Rectal smooth muscle tissue (tissue), 1 donor: Measurements from ENCODE around the gene NTRK2.
"Not testable (repeated sequence)": the region's sequence is repeated elsewhere in the genome, so short reads cannot be mapped to it uniquely, and the experiment has no call there.

Experiments used
- H3K27ac ChIP-seq: one replicate; pipeline ENCODE4 v1.7.0; 2013; ENCODE audit warnings: low read depth, low read length, inconsistent platforms
- H3K27me3 ChIP-seq: one replicate; pipeline ENCODE4 v1.7.0; 2013; ENCODE audit warnings: low read length; ENCODE audit not compliant: control insufficient read depth, insufficient read depth
- H3K36me3 ChIP-seq: one replicate; pipeline ENCODE4 v1.7.0; 2013; ENCODE audit warnings: low read length; ENCODE audit not compliant: control insufficient read depth, insufficient read depth
- H3K4me1 ChIP-seq: one replicate; pipeline ENCODE4 v1.7.0; 2013; ENCODE audit warnings: low read length; ENCODE audit not compliant: control insufficient read depth, insufficient read depth
- H3K4me3 ChIP-seq: one replicate; pipeline ENCODE4 v1.7.0; 2013; ENCODE audit warnings: low read length
- H3K9ac ChIP-seq: one replicate; pipeline ENCODE4 v1.7.0; 2013; ENCODE audit warnings: low read length

The NTRK2 gene

GRCh38 chr9:84875193-84875592, 205.7 kb downstream of the NTRK2 start:
- H3K9ac ChIP-seq = no peak overlapping the region
- H3K27ac ChIP-seq = no peak overlapping the region
- H3K36me3 ChIP-seq = no peaks in the 10 kb centered on the region
- H3K27me3 ChIP-seq = no peaks in the 10 kb centered on the region
- no peaks in the 10 kb centered on the region for H3K4me1 ChIP-seq
- H3K4me3 ChIP-seq = no peak overlapping the region

DNA sequence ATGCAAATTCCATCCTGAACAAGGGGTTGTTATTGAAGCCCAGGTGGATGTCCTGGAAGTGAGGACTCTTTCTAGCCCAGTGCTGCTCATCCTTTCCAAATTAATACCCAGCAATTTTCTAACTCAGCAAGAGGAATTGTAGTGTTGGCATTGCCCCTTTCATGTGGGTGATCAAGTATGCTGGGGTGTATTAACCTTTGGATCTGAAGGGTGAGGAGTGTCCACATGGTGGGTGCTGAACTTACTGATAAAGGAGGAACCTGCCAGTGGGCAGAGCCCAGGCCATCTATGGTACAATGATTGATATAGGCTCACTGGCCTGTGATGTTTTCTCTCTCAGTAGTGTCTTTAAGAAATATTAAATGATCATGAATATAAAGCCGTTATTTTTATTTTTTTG, 210.1 kb downstream of the NTRK2 start:
- no peak overlapping the region for H3K9ac ChIP-seq
- no peak overlapping the region for H3K27ac ChIP-seq
- no peak overlapping the region for H3K4me3 ChIP-seq
- no peaks in the 10 kb centered on the region for H3K27me3 ChIP-seq
- no peaks in the 10 kb centered on the region for H3K36me3 ChIP-seq
- no peaks in the 10 kb centered on the region for H3K4me1 ChIP-seq

DNA sequence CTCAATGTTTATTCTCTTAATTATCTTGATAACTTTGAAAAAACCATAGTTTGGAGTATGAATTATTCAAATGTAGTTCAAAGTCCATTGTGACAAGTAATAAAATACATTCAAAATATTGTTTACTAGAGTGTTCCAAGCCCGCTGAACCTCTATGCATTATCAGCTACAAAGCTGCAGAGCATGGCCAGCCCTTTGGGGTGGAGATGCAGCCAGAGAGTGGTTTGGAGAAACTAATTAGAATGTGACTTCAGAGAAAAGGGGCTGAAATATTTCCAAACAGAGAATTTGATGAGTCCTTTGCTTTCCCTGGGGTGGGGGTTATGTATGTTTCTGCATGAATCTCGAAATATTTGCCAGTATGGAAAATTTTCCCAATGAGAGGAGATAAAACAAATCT, 211.3 kb downstream of the NTRK2 start:
- no peaks in the 10 kb centered on the region for H3K36me3 ChIP-seq
- no peak overlapping the region for H3K4me3 ChIP-seq
- H3K9ac ChIP-seq = no peak overlapping the region
- no peaks in the 10 kb centered on the region for H3K27me3 ChIP-seq
- no peaks in the 10 kb centered on the region for H3K4me1 ChIP-seq
- no peak overlapping the region for H3K27ac ChIP-seq

GRCh38 chr9:84886866-84887265, 217.3 kb downstream of the NTRK2 start:
- H3K9ac ChIP-seq = no peak overlapping the region
- H3K4me1 ChIP-seq = no peaks in the 10 kb centered on the region

GRCh38 chr9:84891924-84892323, 222.4 kb downstream of the NTRK2 start:
- no peaks in the 10 kb centered on the region for H3K27me3 ChIP-seq
- H3K4me3 ChIP-seq = no peak overlapping the region
- H3K4me1 ChIP-seq = no peaks in the 10 kb centered on the region
- no peaks in the 10 kb centered on the region for H3K36me3 ChIP-seq
- H3K27ac ChIP-seq = no peak overlapping the region
- no peak overlapping the region for H3K9ac ChIP-seq

More at GRCh38 chr9:84886866-84887265, 217.3 kb downstream of the NTRK2 start:
- Histone ChIP-seq H3K36me3 (no peaks in the 10 kb centered on the region), H3K27me3 (no peaks in the 10 kb centered on the region), H3K4me3 (no peak overlapping the region), H3K27ac (no peak overlapping the region)

- Histone ChIP-seq H3K36me3 (no peaks in the 10 kb centered on the region), H3K4me3 (no peak overlapping the region), H3K9ac (no peak overlapping the region), H3K27me3 (no peaks in the 10 kb centered on the region), H3K27ac (no peak overlapping the region), H3K4me1 (no peaks in the 10 kb centered on the region)
Measured at GRCh38 chr9:84893419-84894128, 224.0 kb downstream of the NTRK2 start.

- H3K4me3 ChIP-seq = no peak overlapping the region
- H3K27ac ChIP-seq = no peak overlapping the region
- no peak overlapping the region for H3K9ac ChIP-seq
- no peaks in the 10 kb centered on the region for H3K36me3 ChIP-seq
- H3K4me1 ChIP-seq = no peaks in the 10 kb centered on the region
- no peaks in the 10 kb centered on the region for H3K27me3 ChIP-seq
Measured at GRCh38 chr9:84894859-84895258, 225.3 kb downstream of the NTRK2 start.

DNA sequence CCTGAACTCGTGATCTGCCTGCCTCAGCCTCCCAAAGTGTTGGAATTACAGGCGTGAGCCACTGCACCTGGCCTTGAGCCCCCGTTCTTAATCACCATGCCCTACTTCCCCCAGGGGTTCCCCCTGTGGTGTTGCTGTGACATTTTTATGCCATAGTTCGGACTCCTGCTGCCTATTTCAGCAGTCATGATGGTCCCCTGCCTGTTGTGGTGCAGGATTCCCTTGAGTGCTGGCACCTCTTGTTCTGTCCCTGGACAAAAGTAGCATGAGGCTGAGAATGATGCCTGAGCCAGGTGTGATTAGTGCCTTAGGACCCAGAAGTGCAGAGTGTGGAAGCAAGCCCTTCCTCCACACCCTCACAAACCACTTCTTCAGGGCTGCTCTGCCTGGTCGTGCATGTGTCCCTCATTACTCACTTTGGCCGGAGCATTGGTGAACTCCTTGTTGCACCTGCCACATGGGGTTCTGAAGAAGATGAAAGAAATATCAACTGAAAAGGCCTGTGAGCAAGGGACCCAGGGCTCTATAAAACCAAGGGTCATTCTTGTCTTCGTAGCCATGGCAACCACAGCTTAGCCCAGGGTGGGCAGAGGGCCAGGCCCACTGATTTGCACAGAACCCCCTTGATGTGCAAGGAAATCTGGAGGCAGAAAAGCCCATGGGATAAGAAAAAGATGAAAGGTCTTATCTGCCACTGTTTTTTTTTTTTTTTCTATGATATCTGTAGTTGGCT, 228.0 kb downstream of the NTRK2 start:
- Histone ChIP-seq H3K27ac (no peak overlapping the region), H3K9ac (no peak overlapping the region), H3K27me3 (no peaks in the 10 kb centered on the region), H3K36me3 (no peaks in the 10 kb centered on the region), H3K4me1 (no peaks in the 10 kb centered on the region), H3K4me3 (no peak overlapping the region)

DNA sequence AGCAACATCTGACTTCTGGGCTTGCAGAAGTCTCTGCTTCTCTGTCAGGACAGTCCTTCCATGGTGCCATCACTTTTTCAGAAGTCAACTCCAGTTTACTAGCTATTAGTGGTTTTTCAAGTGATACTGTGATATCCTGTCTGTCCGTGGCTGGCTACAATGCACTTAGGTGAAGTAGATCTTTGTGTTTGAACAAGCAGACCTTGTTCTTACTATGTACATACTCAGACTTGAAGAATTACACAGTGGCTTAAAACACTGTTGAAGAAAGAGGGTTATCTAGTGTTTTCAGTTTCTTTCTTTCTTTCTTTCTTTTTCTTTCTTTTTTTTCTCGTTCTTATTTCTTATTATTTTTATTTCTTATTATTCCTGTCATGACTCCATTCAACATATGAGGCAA, 228.7 kb downstream of the NTRK2 start:
- H3K27me3 ChIP-seq = no peaks in the 10 kb centered on the region
- no peak overlapping the region for H3K27ac ChIP-seq
- H3K4me1 ChIP-seq = no peaks in the 10 kb centered on the region
- H3K4me3 ChIP-seq = no peak overlapping the region
- H3K36me3 ChIP-seq = no peaks in the 10 kb centered on the region
- no peak overlapping the region for H3K9ac ChIP-seq

- H3K27ac ChIP-seq, H3K4me1 ChIP-seq, H3K27me3 ChIP-seq, H3K36me3 ChIP-seq, H3K9ac ChIP-seq, H3K4me3 ChIP-seq: not testable (repeated sequence)
Measured at GRCh38 chr9:84898618-84899017, 229.1 kb downstream of the NTRK2 start.

GRCh38 chr9:84899326-84899725, 229.8 kb downstream of the NTRK2 start:
- H3K4me1 ChIP-seq = no peaks in the 10 kb centered on the region
- no peak overlapping the region for H3K27ac ChIP-seq
- H3K4me3 ChIP-seq = no peak overlapping the region
- H3K36me3 ChIP-seq = no peaks in the 10 kb centered on the region
- no peaks in the 10 kb centered on the region for H3K27me3 ChIP-seq
- H3K9ac ChIP-seq = no peak overlapping the region

DNA sequence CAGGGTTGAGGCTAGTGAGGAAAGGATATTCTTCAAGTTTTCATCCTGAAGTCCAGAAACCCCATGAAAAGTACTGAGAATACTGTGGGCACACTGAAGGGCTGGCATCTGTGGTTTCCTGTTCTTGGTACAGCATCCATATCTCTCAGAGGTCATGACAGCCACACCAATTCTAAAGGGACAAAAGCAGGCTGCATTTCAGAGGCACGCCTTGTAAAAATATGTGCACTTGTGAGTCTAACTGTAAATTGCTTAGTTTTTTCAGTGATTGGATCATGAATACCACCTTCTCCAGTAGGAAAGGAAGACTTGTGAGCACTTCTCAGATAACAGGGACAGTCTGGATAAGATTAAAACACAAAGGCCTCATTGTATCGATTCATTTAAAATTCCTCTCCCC, 230.9 kb downstream of the NTRK2 start:
- H3K4me3 ChIP-seq = no peak overlapping the region
- H3K27ac ChIP-seq = no peak overlapping the region
- H3K4me1 ChIP-seq = no peaks in the 10 kb centered on the region
- no peak overlapping the region for H3K9ac ChIP-seq
- H3K27me3 ChIP-seq = no peaks in the 10 kb centered on the region
- H3K36me3 ChIP-seq = no peaks in the 10 kb centered on the region

DNA sequence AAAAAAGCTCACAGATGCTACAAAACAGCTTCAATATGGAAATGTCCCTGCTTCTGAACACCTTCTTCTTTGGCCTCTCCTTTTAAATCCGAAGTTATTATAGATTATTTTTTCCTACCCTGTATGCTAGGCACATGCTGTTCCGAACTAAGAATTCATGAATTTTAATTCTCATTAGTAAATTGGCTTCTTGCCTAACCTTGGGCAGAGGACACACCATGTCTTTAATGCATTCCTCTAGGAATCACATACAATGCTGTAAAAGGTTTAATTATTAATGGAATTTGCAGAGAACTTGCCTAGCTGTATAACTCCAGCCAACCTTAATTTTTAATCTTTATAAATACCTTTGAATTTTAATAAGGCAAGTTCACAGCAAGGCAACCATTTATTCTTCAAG, 234.4 kb downstream of the NTRK2 start:
- H3K27ac ChIP-seq = no peak overlapping the region
- no peaks in the 10 kb centered on the region for H3K36me3 ChIP-seq
- no peak overlapping the region for H3K4me3 ChIP-seq
- no peaks in the 10 kb centered on the region for H3K27me3 ChIP-seq
- no peaks in the 10 kb centered on the region for H3K4me1 ChIP-seq
- H3K9ac ChIP-seq = no peak overlapping the region
